IMR-90 (cell line): Measurements from ENCODE around the gene PRRG1. TPM values are rescaled to one million over a fixed set of nuclear protein-coding genes. Genes with fewer than 3 reads are reported as not detected.

Source experiments
- ATAC-seq: fragments of 200-7000 bp; cut with Tn5 transposase; 2 replicates; pipeline ENCODE4 v1.9.1; 2020; ENCODE audit warnings: low read depth, mild to moderate bottlenecking, moderate library complexity
- BruUV-seq: library from RNA; stranded (reverse); fragments of 400-500 nt; replicated peaks from 2 replicates; lab custom pipeline; 2021; lab: Mats Ljungman, UMichigan
- CTCF ChIA-PET: fragments of 300-600 bp; formaldehyde crosslinking; extraction: SDS; loops from one replicate; lab custom pipeline; 2021; ENCODE audit warnings: antibody characterized with exemption; lab: Yijun Ruan, JAX
- POLR2A ChIA-PET: fragments of 300-600 bp; sonication (Branson Sonifier 250); formaldehyde crosslinking; loops from one replicate; lab custom pipeline; 2022; ENCODE audit warnings: antibody characterized with exemption; ENCODE audit not compliant: unreplicated experiment; lab: Charles Lee
- DNase-seq: peaks from one replicate; pipeline ENCODE4 v3.0.0; 2013
- H2AFZ ChIP-seq: replicated peaks from 2 replicates; pipeline ENCODE3; 2013; ENCODE audit warnings: low read length, mild to moderate bottlenecking; ENCODE audit not compliant: poor library complexity
- H2AK5ac ChIP-seq: 2 replicates; pipeline ENCODE4 v1.6.1; 2013; ENCODE audit warnings: low read depth, low read length, inconsistent platforms
- H2AK9ac ChIP-seq: replicated peaks from 2 replicates; pipeline ENCODE3; 2013; ENCODE audit warnings: mild to moderate bottlenecking, low read depth, low read length, moderate library complexity; ENCODE audit not compliant: poor library complexity
- H2BK120ac ChIP-seq: 2 replicates; pipeline ENCODE4 v1.6.1; 2013; ENCODE audit warnings: low read depth, low read length, inconsistent platforms
- H2BK15ac ChIP-seq: 3 replicates; pipeline ENCODE4 v1.6.1; 2013; ENCODE audit warnings: low read depth, low read length, inconsistent platforms
- H2BK20ac ChIP-seq: 2 replicates; pipeline ENCODE4 v1.6.1; 2013; ENCODE audit warnings: low read depth, mild to moderate bottlenecking, inconsistent platforms, low read length, moderate library complexity
- H2BK5ac ChIP-seq: 2 replicates; pipeline ENCODE4 v1.6.1; 2013; ENCODE audit warnings: mild to moderate bottlenecking, low read depth, low read length, inconsistent platforms; ENCODE audit not compliant: poor library complexity, severe bottlenecking
- H3K14ac ChIP-seq: replicated peaks from 2 replicates; pipeline ENCODE4 v1.6.1; 2013; ENCODE audit warnings: low read depth, low read length, inconsistent platforms
- H3K18ac ChIP-seq: 2 replicates; pipeline ENCODE4 v1.6.1; 2013; ENCODE audit warnings: low read depth, low read length, control low read depth
- H3K23ac ChIP-seq: 2 replicates; pipeline ENCODE4 v1.6.1; 2013; ENCODE audit warnings: low read depth, low read length, inconsistent platforms
- H3K27ac ChIP-seq: 2 replicates; pipeline ENCODE4 v1.5.1; 2013; ENCODE audit warnings: mild to moderate bottlenecking, control low read depth, low read length; ENCODE audit not compliant: insufficient read depth
- H3K27me3 ChIP-seq: 2 replicates; pipeline ENCODE4 v1.6.1; 2013; ENCODE audit warnings: low read length; ENCODE audit not compliant: control insufficient read depth, insufficient read depth
- H3K36me3 ChIP-seq: 2 replicates; pipeline ENCODE4 v1.6.1; 2013; ENCODE audit warnings: low read length, mixed read lengths; ENCODE audit not compliant: control insufficient read depth, insufficient read depth
- H3K4ac ChIP-seq: 2 replicates; pipeline ENCODE4 v1.6.1; 2013; ENCODE audit warnings: low read depth, low read length, inconsistent platforms
- H3K4me1 ChIP-seq: 2 replicates; pipeline ENCODE4 v1.6.1; 2013; ENCODE audit warnings: low read length, mixed read lengths; ENCODE audit not compliant: control insufficient read depth, insufficient read depth
- H3K4me2 ChIP-seq: 2 replicates; pipeline ENCODE4 v1.6.1; 2013; ENCODE audit warnings: low read depth, mild to moderate bottlenecking, control low read depth, low read length, moderate library complexity
- H3K4me3 ChIP-seq: 2 replicates; pipeline ENCODE4 v1.5.1; 2013; ENCODE audit warnings: low read depth, mild to moderate bottlenecking, control low read depth, low read length, moderate library complexity; ENCODE audit not compliant: insufficient read depth
- H3K56ac ChIP-seq: 2 replicates; pipeline ENCODE4 v1.6.1; 2013; ENCODE audit warnings: low read length, inconsistent platforms; ENCODE audit not compliant: insufficient read depth; ENCODE audit errors: extremely low read depth
- H3K79me1 ChIP-seq, 2 experiments: 2 replicates each; pipeline ENCODE4 v1.6.1; 2013; ENCODE audit warnings: low read length in 2 of 2, inconsistent platforms in 1 of 2, low read depth in 1 of 2
- H3K9ac ChIP-seq: 2 replicates; pipeline ENCODE4 v1.6.1; 2013; ENCODE audit warnings: low read depth, low read length, control low read depth
- H3K9me1 ChIP-seq: 2 replicates; pipeline ENCODE4 v1.6.1; 2013; ENCODE audit warnings: low read length, inconsistent platforms; ENCODE audit not compliant: insufficient read depth
- H3K9me3 ChIP-seq: 2 replicates; pipeline ENCODE4 v1.6.1; 2013; ENCODE audit warnings: low read length; ENCODE audit not compliant: control insufficient read depth, insufficient read depth
- H4K20me1 ChIP-seq: 2 replicates; pipeline ENCODE4 v1.6.1; 2013; ENCODE audit warnings: low read length, inconsistent platforms; ENCODE audit not compliant: insufficient read depth
- H4K5ac ChIP-seq: 2 replicates; pipeline ENCODE4 v1.6.1; 2013; ENCODE audit warnings: mild to moderate bottlenecking, low read depth, low read length, control low read depth
- H4K8ac ChIP-seq, 2 experiments: 2 replicates each; pipeline ENCODE4 v1.6.1; 2013; ENCODE audit warnings: low read depth in 2 of 2, low read length in 2 of 2, control low read depth in 1 of 2, inconsistent platforms in 1 of 2
- H4K91ac ChIP-seq: 2 replicates; pipeline ENCODE4 v1.6.1; 2013; ENCODE audit warnings: low read depth, low read length, inconsistent platforms; ENCODE audit not compliant: insufficient read depth
- BHLHE40 ChIP-seq: fragments of 150-350 bp; IDR thresholded peaks from 2 replicates; pipeline ENCODE4 v1.6.1; 2016; ENCODE audit warnings: mild to moderate bottlenecking, low read depth, low read length
- CEBPB ChIP-seq: IDR thresholded peaks from 2 replicates; pipeline ENCODE4 v1.6.1; 2012; ENCODE audit warnings: low read depth, low read length, improper control_type of control experiment
- CHD1 ChIP-seq: IDR thresholded peaks from 2 replicates; pipeline ENCODE4 v1.6.1; 2012; ENCODE audit warnings: low read depth, low read length, improper control_type of control experiment
- CTCF ChIP-seq: conservative IDR thresholded peaks from 2 replicates; pipeline ENCODE4 v1.5.1; 2012; ENCODE audit warnings: mild to moderate bottlenecking, low read depth, low read length, improper control_type of control experiment
- ELK1 ChIP-seq: fragments of 150-350 bp; IDR thresholded peaks from 2 replicates; pipeline ENCODE4 v1.6.1; 2016; ENCODE audit warnings: low read depth, mild to moderate bottlenecking, low read length, moderate library complexity, borderline replicate concordance
- FOS ChIP-seq: fragments of 150-350 bp; IDR thresholded peaks from 2 replicates; pipeline ENCODE4 v1.6.1; 2016; ENCODE audit warnings: low read depth, low read length
- MAFK ChIP-seq: IDR thresholded peaks from 2 replicates; pipeline ENCODE4 v1.6.1; 2012; ENCODE audit warnings: low read depth, low read length, improper control_type of control experiment
- MAZ ChIP-seq: IDR thresholded peaks from 2 replicates; pipeline ENCODE4 v1.6.1; 2012; ENCODE audit warnings: low read depth, mild to moderate bottlenecking, low read length, improper control_type of control experiment, moderate library complexity, borderline replicate concordance
- MXI1 ChIP-seq: IDR thresholded peaks from 2 replicates; pipeline ENCODE4 v1.6.1; 2012; ENCODE audit warnings: low read depth, mild to moderate bottlenecking, low read length, moderate library complexity, borderline replicate concordance
- NFE2L2 ChIP-seq: fragments of 150-350 bp; IDR thresholded peaks from 2 replicates; pipeline ENCODE4 v1.6.1; 2016; ENCODE audit warnings: low read depth, mild to moderate bottlenecking, low read length
- RAD21 ChIP-seq: IDR thresholded peaks from 2 replicates; pipeline ENCODE4 v1.6.1; 2012; ENCODE audit warnings: low read length, improper control_type of control experiment
- RCOR1 ChIP-seq: IDR thresholded peaks from 2 replicates; pipeline ENCODE4 v1.6.1; 2012; ENCODE audit warnings: mild to moderate bottlenecking, low read length, improper control_type of control experiment; ENCODE audit not compliant: insufficient replicate concordance
- RFX5 ChIP-seq: IDR thresholded peaks from 2 replicates; pipeline ENCODE4 v1.8.0; 2012; ENCODE audit warnings: low read depth, mild to moderate bottlenecking, low read length, moderate library complexity
- SMC3 ChIP-seq: fragments of 150-350 bp; IDR thresholded peaks from 2 replicates; pipeline ENCODE4 v1.6.1; 2016; ENCODE audit warnings: low read depth, mild to moderate bottlenecking, antibody characterized with exemption, low read length, moderate library complexity
- USF2 ChIP-seq: fragments of 150-350 bp; IDR thresholded peaks from 2 replicates; pipeline ENCODE4 v1.6.1; 2017; ENCODE audit warnings: mild to moderate bottlenecking, antibody characterized with exemption, low read length, low read depth
- WGBS, 2 experiments: methylation state at CpG; one replicate each; pipeline versions ENCODE4 v1.1.5 to v1.1.7; 2013; ENCODE audit warnings: missing lambda C conversion rate in 2 of 2; ENCODE audit not compliant: insufficient read length in 1 of 2; ENCODE audit errors: extremely low coverage in 2 of 2; 5-methylcytosine and 5-hydroxymethylcytosine counted together
- dilution Hi-C: fragments of 300-500 bp; cut with HindIII; formaldehyde crosslinking; loops from one replicate; pipeline ENCODE4 v1.14.3; 2018; ENCODE audit warnings: low sequenced_read_pairs; ENCODE audit not compliant: unreplicated experiment
- in situ Hi-C: fragments of 300-500 bp; cut with MboI; formaldehyde crosslinking; loops from 3 replicates; pipeline ENCODE4 v1.14.3; 2019; ENCODE audit warnings: low sequenced_read_pairs, inconsistent platforms, mixed read lengths
- intact Hi-C: fragments of 100-400 bp; cut with micrococcal nuclease; formaldehyde crosslinking; loops from 2 replicates; pipeline ENCODE4 v1.10.0; 2022
- polyA plus RNA-seq, 3 experiments: library from polyadenylated mRNA; depleted of rRNA; stranded (reverse); fragments of >200 nt; gene quantifications; 2 replicates each; pipeline ENCODE4 v1.2.3, GENCODE V29; 2012; ENCODE audit warnings: low replicate concordance in 1 of 3
- total RNA-seq: library from RNA; depleted of rRNA; stranded (reverse); fragments of >200 nt; gene quantifications from 2 replicates; pipeline ENCODE4 v1.2.3, GENCODE V29; 2012

Gene PRRG1
- total and polyA plus RNA-seq, 2 of the 4 experiments (the other 2 are of a cell fraction), result 9.0 to 11.1 TPM

GRCh38 chrX:37476571-37477170, 127.5 kb downstream of the PRRG1 start:
- in situ Hi-C loops, result no loop called here
- Histone ChIP-seq H4K5ac (no peak overlapping the region), H2BK15ac (no peak overlapping the region), H3K27ac (no peak overlapping the region), H3K9ac (no peak overlapping the region), H3K79me1 (no peaks in the 10 kb centered on the region), H2AFZ (no peak overlapping the region), H3K23ac (no peak overlapping the region), H3K4me2 (no peak overlapping the region), H4K91ac (no peak overlapping the region), H3K36me3 (no peaks in the 10 kb centered on the region), H3K9me3 (no peaks in the 10 kb centered on the region), H3K4ac (no peak overlapping the region), H2AK5ac (no peak overlapping the region), H3K4me1 (no peaks in the 10 kb centered on the region), H2BK120ac (no peak overlapping the region), H4K8ac (no peak overlapping the region), H3K14ac (no peak overlapping the region), H3K4me3 (no peak overlapping the region), H3K18ac (no peak overlapping the region), H3K9me1 (no peaks in the 10 kb centered on the region), H3K56ac (no peak overlapping the region), H2AK9ac (no peak overlapping the region), H2BK20ac (no peak overlapping the region), H3K27me3 (no peaks in the 10 kb centered on the region), H2BK5ac (no peak overlapping the region), H4K20me1 (no peaks in the 10 kb centered on the region)
- dilution Hi-C loops, result no loop called here
- ATAC-seq, result no peak
- no CpG with 5 or more reads among the region's 3 CpGs for WGBS, 2 experiments
- ChIA-PET POLR2A (no interaction called here), CTCF (interaction anchor here (0.6 kb wide), 1 partner anchor 850 kb away, joined by 3 read pairs; the partner anchor contains the start of gene RPGR)
- DNase-seq, result no peak
- no TSS peak for BruUV-seq
- TF ChIP-seq RCOR1, result no peak
- TF ChIP-seq ELK1, result no peak
- TF ChIP-seq MAZ, result no peak
- no peak for TF ChIP-seq RFX5
- no peak for TF ChIP-seq FOS
- no peak for TF ChIP-seq CHD1
- TF ChIP-seq CTCF, result no peak
- no peak for TF ChIP-seq RAD21
- no peak for TF ChIP-seq BHLHE40
- no peak for TF ChIP-seq MXI1
- TF ChIP-seq MAFK, result no peak
- no peak for TF ChIP-seq CEBPB
- no peak for TF ChIP-seq USF2
- TF ChIP-seq NFE2L2, result no peak
- TF ChIP-seq SMC3, result no peak
- intact Hi-C loops, result no loop called here
